Measurements from ENCODE around the gene FGD2.

FGD2 gene

GRCh38 chr6:37019065-37019450 lies 13.6 kb downstream of the FGD2 start:
- DNase-seq, result no peak

- DNase-seq, result no peak
These were observed 14.9 kb downstream of the FGD2 start for GRCh38 chr6:37020381-37020780.

- no peak for DNase-seq
These were observed 15.4 kb downstream of the FGD2 start for GRCh38 chr6:37020812-37021211.

- DNase-seq, result peak in 1 of 2 donors; percentile 69
These were observed 16.1 kb downstream of the FGD2 start for GRCh38 chr6:37021356-37022129.

- DNase-seq, result no peak
These were observed 16.8 kb downstream of the FGD2 start for GRCh38 chr6:37022135-37022863.

- no peak for DNase-seq
These were observed 19.3 kb downstream of the FGD2 start for GRCh38 chr6:37024656-37025337.

GRCh38 chr6:37025621-37026466 lies 20.4 kb downstream of the FGD2 start:
- no peak for DNase-seq

GRCh38 chr6:37027036-37027720 lies 21.7 kb downstream of the FGD2 start:
- no peak for DNase-seq

- no peak for DNase-seq
These were observed 22.5 kb downstream of the FGD2 start for GRCh38 chr6:37027811-37028469.

GRCh38 chr6:37029249-37029971 lies 24.0 kb downstream of the FGD2 start:
- DNase-seq, result peak; percentile 45 to 62

- DNase-seq, result no peak
These were observed 25.1 kb downstream of the FGD2 start for GRCh38 chr6:37030599-37030998.

GRCh38 chr6:37032239-37032638 lies 26.8 kb downstream of the FGD2 start:
- DNase-seq, result no peak

- DNase-seq, result peak; percentile 34 to 73
These were observed 27.8 kb downstream of the FGD2 start for GRCh38 chr6:37033255-37033654.

GRCh38 chr6:37033819-37034795 lies 28.7 kb downstream of the FGD2 start:
- DNase-seq, result peak in 1 of 2 donors; percentile 12

- no peak for DNase-seq
These were observed 30.7 kb downstream of the FGD2 start for GRCh38 chr6:37036146-37036545.

GRCh38 chr6:37038292-37039198 lies 33.1 kb downstream of the FGD2 start:
- DNase-seq, result no peak

- no peak for DNase-seq
These were observed 34.5 kb downstream of the FGD2 start for GRCh38 chr6:37039958-37040357.

- no peak for DNase-seq
These were observed 36.1 kb downstream of the FGD2 start for GRCh38 chr6:37041521-37041920.

- DNase-seq, result no peak
These were observed 36.7 kb downstream of the FGD2 start for GRCh38 chr6:37042150-37042549.
